ENCODE measurements around the gene CTSZ. TPM values are rescaled to one million over a fixed set of nuclear protein-coding genes. Genes with fewer than 3 reads are reported as not detected.

CTSZ gene
- total and polyA plus RNA-seq, 4 donors = 11.8 to 233 (median 188) TPM

DNA sequence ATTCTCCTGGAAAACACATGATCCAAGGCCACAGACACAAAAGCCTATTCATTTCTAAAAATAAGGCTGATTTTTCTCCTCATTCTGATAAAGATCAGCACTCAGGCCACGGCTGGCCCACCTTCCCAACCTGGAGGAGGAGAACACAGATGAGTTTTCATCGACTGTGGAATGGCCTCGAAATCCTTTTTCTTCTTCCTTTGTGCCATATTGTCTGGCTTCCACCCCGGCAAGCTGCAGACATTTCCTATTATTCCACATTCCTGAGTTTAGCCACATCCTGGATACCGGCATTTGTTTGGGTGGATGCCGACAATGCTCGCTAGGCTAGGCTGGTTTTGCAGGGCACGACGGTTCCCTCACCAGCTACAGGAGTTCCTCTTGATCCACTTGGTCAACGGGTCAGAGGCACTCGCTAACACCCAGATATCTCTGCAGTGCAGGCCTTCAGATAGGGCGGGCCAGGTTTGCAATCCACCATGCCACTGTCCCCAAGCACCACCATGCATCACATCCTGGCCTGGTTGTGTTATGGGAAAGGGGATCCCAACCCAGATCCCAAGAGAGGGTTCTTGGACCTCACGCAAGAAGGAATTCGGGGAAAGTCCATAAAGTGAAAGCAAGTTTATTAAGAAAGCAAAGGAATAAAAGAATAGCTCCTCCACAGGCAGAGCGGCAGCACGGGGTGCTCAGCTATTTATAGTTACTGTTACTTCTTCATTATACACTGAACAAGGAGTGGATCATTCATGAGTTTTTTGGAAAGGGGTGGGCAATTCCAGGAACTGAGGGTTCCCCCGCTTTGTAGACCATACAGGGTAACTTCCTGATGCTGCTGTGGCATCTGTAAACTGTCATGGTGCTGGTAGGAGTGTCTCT, 4.2 kb upstream of the CTSZ start:
- DNase-seq (ENCODE audit: low spot score) = peak; percentile 70
- peak; percentile 24 for TF ChIP-seq SP1 (IDR thresholded peaks at IDR 0.05)
- no peak for TF ChIP-seq JUND (IDR thresholded peaks at IDR 0.05)
- TF ChIP-seq TAF1 (conservative IDR thresholded peaks at IDR 0.05) = no peak
- peak; percentile 20 for TF ChIP-seq NR2F2 (IDR thresholded peaks at IDR 0.05)
- Histone ChIP-seq H3K27me3 (ENCODE audit: control insufficient read depth in 4 of 4, insufficient read depth in 4 of 4, low read length in 3 of 4) (no peaks in the 10 kb centered on the region), H3K4me1 (ENCODE audit: control insufficient read depth in 4 of 4, insufficient read depth in 4 of 4, low read length in 3 of 4) (peaks cover 0 to 7% (median 2%) of the 10 kb centered on the region in 4 donors), H3K9ac (ENCODE audit: low read depth in 1 of 2, low read length in 2 of 2) (no peak overlapping the region), H3K9me3 (ENCODE audit: control insufficient read depth in 4 of 4, low read length in 3 of 4) (no peaks in the 10 kb centered on the region), H3K4me3 (ENCODE audit: low read depth in 1 of 3, low read length in 3 of 3) (no peak overlapping the region), H3K27ac (ENCODE audit: low read depth in 1 of 2, low read length in 2 of 2) (no peak overlapping the region), H3K36me3 (ENCODE audit: control insufficient read depth in 4 of 4, insufficient read depth in 3 of 4, low read depth in 1 of 4, low read length in 3 of 4) (no peaks in the 10 kb centered on the region)
- 79% methylated on average over 17 of the region's 17 CpGs for WGBS

DNA sequence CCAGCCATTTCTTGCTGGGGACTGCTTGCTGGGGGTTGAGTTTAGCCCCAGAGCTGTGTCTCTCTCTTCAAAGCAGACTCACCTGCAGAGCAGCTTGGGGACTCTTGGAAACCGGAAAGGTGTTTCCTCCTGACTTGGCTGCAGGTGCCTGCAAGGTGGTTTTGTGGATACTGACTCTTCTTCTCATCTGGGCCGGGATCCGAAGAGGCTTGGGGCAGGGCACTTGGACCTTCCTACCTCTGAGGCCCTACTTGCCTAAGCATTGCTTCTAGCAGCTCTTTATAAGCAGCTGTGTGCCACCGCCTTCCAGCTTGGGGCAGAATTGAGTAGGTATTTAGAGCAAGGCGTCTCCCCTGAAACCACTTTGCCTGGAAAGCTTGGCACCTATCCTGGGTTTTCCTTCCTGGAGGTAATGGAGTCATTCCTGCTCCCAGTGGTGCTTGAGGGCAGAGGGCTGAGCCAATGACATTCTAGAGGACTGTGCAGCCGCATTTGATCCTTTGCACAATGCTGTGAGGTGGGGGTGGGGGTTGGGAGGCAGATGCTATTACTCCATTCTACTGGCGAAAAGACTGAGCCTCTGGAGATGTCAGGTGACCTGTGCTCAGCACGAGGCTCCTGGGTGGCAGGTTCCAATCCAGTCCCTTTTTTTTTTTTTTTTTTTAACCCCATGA, 3.4 kb upstream of the CTSZ start:
- TF ChIP-seq, protein P1, sequence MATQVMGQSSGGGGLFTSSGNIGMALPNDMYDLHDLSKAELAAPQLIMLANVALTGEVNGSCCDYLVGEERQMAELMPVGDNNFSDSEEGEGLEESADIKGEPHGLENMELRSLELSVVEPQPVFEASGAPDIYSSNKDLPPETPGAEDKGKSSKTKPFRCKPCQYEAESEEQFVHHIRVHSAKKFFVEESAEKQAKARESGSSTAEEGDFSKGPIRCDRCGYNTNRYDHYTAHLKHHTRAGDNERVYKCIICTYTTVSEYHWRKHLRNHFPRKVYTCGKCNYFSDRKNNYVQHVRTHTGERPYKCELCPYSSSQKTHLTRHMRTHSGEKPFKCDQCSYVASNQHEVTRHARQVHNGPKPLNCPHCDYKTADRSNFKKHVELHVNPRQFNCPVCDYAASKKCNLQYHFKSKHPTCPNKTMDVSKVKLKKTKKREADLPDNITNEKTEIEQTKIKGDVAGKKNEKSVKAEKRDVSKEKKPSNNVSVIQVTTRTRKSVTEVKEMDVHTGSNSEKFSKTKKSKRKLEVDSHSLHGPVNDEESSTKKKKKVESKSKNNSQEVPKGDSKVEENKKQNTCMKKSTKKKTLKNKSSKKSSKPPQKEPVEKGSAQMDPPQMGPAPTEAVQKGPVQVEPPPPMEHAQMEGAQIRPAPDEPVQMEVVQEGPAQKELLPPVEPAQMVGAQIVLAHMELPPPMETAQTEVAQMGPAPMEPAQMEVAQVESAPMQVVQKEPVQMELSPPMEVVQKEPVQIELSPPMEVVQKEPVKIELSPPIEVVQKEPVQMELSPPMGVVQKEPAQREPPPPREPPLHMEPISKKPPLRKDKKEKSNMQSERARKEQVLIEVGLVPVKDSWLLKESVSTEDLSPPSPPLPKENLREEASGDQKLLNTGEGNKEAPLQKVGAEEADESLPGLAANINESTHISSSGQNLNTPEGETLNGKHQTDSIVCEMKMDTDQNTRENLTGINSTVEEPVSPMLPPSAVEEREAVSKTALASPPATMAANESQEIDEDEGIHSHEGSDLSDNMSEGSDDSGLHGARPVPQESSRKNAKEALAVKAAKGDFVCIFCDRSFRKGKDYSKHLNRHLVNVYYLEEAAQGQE (IDR thresholded peaks at IDR 0.05) = no peak
- TF ChIP-seq JUND (IDR thresholded peaks at IDR 0.05) (no peak), HNF4A (conservative IDR thresholded peaks at IDR 0.05) (no peak), RAD21 (IDR thresholded peaks at IDR 0.05) (no peak), YY1 (IDR thresholded peaks at IDR 0.05) (no peak), EGR1 (IDR thresholded peaks at IDR 0.05; ENCODE audit: low read depth in 2 of 2) (no peak), SP1 (IDR thresholded peaks at IDR 0.05) (no peak)
- TF ChIP-seq, protein P2, sequence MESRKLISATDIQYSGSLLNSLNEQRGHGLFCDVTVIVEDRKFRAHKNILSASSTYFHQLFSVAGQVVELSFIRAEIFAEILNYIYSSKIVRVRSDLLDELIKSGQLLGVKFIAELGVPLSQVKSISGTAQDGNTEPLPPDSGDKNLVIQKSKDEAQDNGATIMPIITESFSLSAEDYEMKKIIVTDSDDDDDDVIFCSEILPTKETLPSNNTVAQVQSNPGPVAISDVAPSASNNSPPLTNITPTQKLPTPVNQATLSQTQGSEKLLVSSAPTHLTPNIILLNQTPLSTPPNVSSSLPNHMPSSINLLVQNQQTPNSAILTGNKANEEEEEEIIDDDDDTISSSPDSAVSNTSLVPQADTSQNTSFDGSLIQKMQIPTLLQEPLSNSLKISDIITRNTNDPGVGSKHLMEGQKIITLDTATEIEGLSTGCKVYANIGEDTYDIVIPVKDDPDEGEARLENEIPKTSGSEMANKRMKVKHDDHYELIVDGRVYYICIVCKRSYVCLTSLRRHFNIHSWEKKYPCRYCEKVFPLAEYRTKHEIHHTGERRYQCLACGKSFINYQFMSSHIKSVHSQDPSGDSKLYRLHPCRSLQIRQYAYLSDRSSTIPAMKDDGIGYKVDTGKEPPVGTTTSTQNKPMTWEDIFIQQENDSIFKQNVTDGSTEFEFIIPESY (IDR thresholded peaks at IDR 0.05) = no peak
- H3K4me3 ChIP-seq (ENCODE audit: low read depth in 1 of 3, low read length in 3 of 3) = no peak overlapping the region
- H3K36me3 ChIP-seq (ENCODE audit: control insufficient read depth in 4 of 4, insufficient read depth in 3 of 4, low read depth in 1 of 4, low read length in 3 of 4) = no peaks in the 10 kb centered on the region
- H3K4me1 ChIP-seq (ENCODE audit: control insufficient read depth in 4 of 4, insufficient read depth in 4 of 4, low read length in 3 of 4) = peaks cover 5 to 15% (median 7%) of the 10 kb centered on the region in 4 donors
- DNase-seq (ENCODE audit: low spot score) = peak; percentile 35
- no peak overlapping the region for H3K9ac ChIP-seq (ENCODE audit: low read depth in 1 of 2, low read length in 2 of 2)
- no peaks in the 10 kb centered on the region for H3K27me3 ChIP-seq (ENCODE audit: control insufficient read depth in 4 of 4, insufficient read depth in 4 of 4, low read length in 3 of 4)
- H3K27ac ChIP-seq (ENCODE audit: low read depth in 1 of 2, low read length in 2 of 2) = no peak overlapping the region
- 84% methylated on average over 8 of the region's 8 CpGs for WGBS
- no peaks in the 10 kb centered on the region for H3K9me3 ChIP-seq (ENCODE audit: control insufficient read depth in 4 of 4, low read length in 3 of 4)
